SU-DHL-6 (cell line): ENCODE results near the gene GRXCR2.

ENCODE experiments used
- CTCF ChIP-seq: fragments of 200-600 bp; sonication (generic); IDR thresholded peaks from one replicate; pipeline ENCODE4 v1.5.1; 2017; ENCODE audit warnings: antibody characterized with exemption, mild to moderate bottlenecking, low read length, moderate library complexity; ENCODE audit not compliant: insufficient read depth, poor library complexity, severe bottlenecking
- EZH2phosphoT487 ChIP-seq: fragments of 200-600 bp; sonication (generic), shearing (Covaris generic); conservative IDR thresholded peaks from 2 replicates; pipeline ENCODE4 v1.6.1; 2018; ENCODE audit warnings: mild to moderate bottlenecking, antibody characterized with exemption, low read length, moderate library complexity, mixed read lengths

GRCh38 chr5:145898171-145898570 lies 25.4 kb upstream of the GRXCR2 start:
- TF ChIP-seq CTCF (no peak), EZH2phosphoT487 (no peak)
